IgD-negative memory B cell (primary cell): Measurements from ENCODE around the gene GK2. TPM values are rescaled to one million over a fixed set of nuclear protein-coding genes. Genes with fewer than 3 reads are reported as not detected.

ENCODE experiments used
- H3K27ac Mint-ChIP-seq, 3 donors: one replicate each; pipeline ENCODE4 v1.8.0; 2020 to 2022; ENCODE audit warnings: mild to moderate bottlenecking in 3 of 3, mixed read lengths in 3 of 3, moderate library complexity in 1 of 3
- H3K27me3 Mint-ChIP-seq: one replicate; pipeline ENCODE4 v1.8.0; 2021; ENCODE audit warnings: mixed read lengths
- H3K36me3 Mint-ChIP-seq: one replicate; pipeline ENCODE4 v1.8.0; 2020; ENCODE audit warnings: mild to moderate bottlenecking, mixed read lengths
- H3K4me1 Mint-ChIP-seq, 3 donors: one replicate each; pipeline ENCODE4 v1.8.0; 2020 to 2022; ENCODE audit warnings: mixed read lengths in 3 of 3, mild to moderate bottlenecking in 1 of 3
- H3K4me3 Mint-ChIP-seq, 4 donors: one replicate each; pipeline ENCODE4 v1.8.0; 2020 to 2022; ENCODE audit warnings: mild to moderate bottlenecking in 4 of 4, mixed read lengths in 4 of 4, moderate library complexity in 3 of 4
- H3K9me3 Mint-ChIP-seq, 3 donors: one replicate each; pipeline ENCODE4 v1.8.0; 2020 to 2021; ENCODE audit warnings: mixed read lengths in 3 of 3, mild to moderate bottlenecking in 1 of 3
- polyA plus RNA-seq: library from polyadenylated mRNA; unstranded; fragments of 300-500 nt; fragmentation: Illumina TruSeq; gene quantifications from one replicate; pipeline ENCODE4 v1.2.3, GENCODE V29; 2021

Gene GK2
- polyA plus RNA-seq, 1 donor from 2014 or later, result not detected

DNA sequence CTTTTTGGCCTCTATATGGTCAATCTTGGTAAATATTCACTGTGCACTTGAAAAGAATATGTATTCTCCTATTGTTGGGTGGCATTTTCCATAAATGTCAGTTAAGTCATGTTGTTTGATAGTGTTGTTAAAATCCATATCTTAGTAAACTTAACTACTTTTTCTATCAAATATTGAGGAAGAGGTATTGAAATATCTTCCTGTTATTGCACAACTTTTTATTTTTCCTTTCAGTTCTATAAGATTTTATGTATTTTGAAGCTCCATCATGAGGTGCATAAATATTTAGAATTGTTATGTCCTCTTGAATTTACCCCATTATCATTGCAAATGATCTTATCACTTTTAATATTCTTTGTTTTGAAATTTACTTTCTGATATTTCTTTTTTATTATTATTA is 3.4 kb downstream of the GK2 start:
- H3K4me1 Mint-ChIP-seq, result peaks cover 0 to 2% (median 0%) of the 10 kb centered on the region in 3 donors
- H3K27ac Mint-ChIP-seq, result no peak overlapping the region
- H3K36me3 Mint-ChIP-seq, result no peaks in the 10 kb centered on the region
- H3K27me3 Mint-ChIP-seq, result no peaks in the 10 kb centered on the region
- peaks cover 0 to 1% (median 0%) of the 10 kb centered on the region in 3 donors for H3K9me3 Mint-ChIP-seq
- H3K4me3 Mint-ChIP-seq, result no peak overlapping the region

DNA sequence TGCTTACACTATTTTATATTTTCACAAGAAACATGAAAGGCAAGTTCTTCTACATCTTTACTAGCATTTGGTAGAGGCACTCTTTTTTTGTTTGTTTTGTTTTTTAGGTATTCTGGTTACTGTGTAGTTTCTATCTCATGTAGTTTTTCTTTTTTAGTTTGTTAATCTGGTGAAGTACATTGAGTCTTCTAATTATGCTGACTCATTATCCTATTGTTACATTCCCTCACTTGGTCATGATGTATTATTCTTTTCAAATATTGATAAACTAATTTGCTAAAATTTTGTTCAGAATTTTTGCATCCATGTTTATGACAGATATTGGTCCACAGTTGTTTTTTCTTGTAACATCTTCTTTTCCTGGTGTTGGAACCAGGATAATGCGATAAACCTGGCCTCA is 4.7 kb downstream of the GK2 start:
- Mint-ChIP-seq H3K4me3 (no peak overlapping the region), H3K27me3 (no peaks in the 10 kb centered on the region), H3K27ac (no peak overlapping the region), H3K4me1 (peaks cover 0 to 2% (median 0%) of the 10 kb centered on the region in 3 donors), H3K9me3 (peaks cover 0 to 1% (median 0%) of the 10 kb centered on the region in 3 donors), H3K36me3 (no peaks in the 10 kb centered on the region)

- Mint-ChIP-seq H3K4me1 (peaks cover 0 to 2% (median 0%) of the 10 kb centered on the region in 3 donors), H3K9me3 (peaks cover 0 to 1% (median 0%) of the 10 kb centered on the region in 3 donors)
These were observed 5.6 kb downstream of the GK2 start for GRCh38 chr4:79402332-79402851.

DNA sequence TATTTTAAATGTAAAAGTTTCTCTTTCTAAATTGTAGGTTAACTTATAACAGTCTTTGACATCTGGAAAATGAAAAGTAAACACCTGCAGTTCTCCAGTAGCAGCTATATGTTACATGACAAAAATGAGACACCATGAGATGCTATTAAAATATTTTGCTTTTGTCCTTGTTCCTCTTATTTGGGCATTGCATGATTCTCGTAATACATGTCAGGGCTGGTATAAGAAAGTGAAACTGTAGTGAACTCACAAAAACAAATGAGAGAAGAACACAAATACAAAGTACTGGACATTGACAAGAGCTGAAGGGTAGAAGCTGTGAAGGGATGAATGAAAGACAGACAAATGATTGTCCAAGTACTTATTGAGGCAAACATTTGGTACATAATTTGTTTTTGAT is 9.0 kb downstream of the GK2 start:
- no peaks in the 10 kb centered on the region for H3K27me3 Mint-ChIP-seq
- H3K27ac Mint-ChIP-seq, result peak overlapping the region in 1 of 3 donors; percentile 32
- no peaks in the 10 kb centered on the region for H3K9me3 Mint-ChIP-seq
- H3K4me1 Mint-ChIP-seq, result peaks cover 0 to 2% (median 0%) of the 10 kb centered on the region in 3 donors
- no peaks in the 10 kb centered on the region for H3K36me3 Mint-ChIP-seq
- no peak overlapping the region for H3K4me3 Mint-ChIP-seq

More at GRCh38 chr4:79402332-79402851, 5.6 kb downstream of the GK2 start:
- Mint-ChIP-seq H3K4me3 (no peak overlapping the region), H3K27me3 (no peaks in the 10 kb centered on the region), H3K36me3 (no peaks in the 10 kb centered on the region), H3K27ac (no peak overlapping the region)

GRCh38 chr4:79397951-79398350 is 10.1 kb downstream of the GK2 start:
- Mint-ChIP-seq H3K27me3 (no peaks in the 10 kb centered on the region), H3K27ac (no peak overlapping the region), H3K9me3 (no peaks in the 10 kb centered on the region), H3K36me3 (no peaks in the 10 kb centered on the region), H3K4me3 (no peak overlapping the region), H3K4me1 (peaks cover 0 to 2% (median 0%) of the 10 kb centered on the region in 3 donors)

DNA sequence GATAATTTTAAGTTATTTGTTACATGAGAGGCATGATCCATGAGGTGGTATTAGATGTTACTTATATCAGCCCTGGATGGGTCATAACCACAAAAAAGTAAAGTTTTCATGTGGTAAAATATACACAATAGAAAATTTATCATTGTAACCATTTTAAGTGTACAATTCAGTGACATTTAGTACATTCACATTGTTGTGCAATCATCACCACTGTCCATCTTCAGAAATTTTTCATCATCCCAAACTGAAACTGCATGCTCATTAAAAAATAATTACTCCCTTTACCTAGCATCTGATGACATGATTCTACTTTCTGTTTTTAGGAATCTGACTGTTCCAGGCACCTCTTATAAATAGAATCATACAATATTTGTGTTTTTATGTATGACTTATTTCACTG is 11.2 kb downstream of the GK2 start:
- Mint-ChIP-seq H3K27ac (no peak overlapping the region), H3K36me3 (no peaks in the 10 kb centered on the region), H3K27me3 (no peaks in the 10 kb centered on the region), H3K9me3 (no peaks in the 10 kb centered on the region), H3K4me1 (peaks cover 0 to 2% (median 0%) of the 10 kb centered on the region in 3 donors), H3K4me3 (no peak overlapping the region)

DNA sequence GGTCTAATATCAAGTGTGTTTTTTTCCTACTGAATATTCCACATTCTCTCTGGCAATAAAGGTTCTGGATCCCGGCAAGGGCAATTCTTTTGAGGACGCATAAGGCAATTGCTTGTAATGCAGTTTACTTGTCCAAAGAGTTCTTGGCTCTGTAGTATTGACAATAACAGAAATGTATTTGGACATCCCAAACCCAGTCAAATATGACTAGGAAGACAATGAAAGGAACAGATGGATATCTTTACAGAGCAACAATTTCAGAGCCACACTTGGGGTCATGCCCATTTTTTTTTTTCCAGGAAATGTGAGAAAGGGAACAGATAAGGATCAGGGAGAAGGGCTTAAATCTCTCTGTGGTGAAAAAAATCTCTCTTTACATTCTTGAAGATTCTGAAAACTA is 12.2 kb downstream of the GK2 start:
- no peak overlapping the region for H3K4me3 Mint-ChIP-seq
- no peak overlapping the region for H3K27ac Mint-ChIP-seq
- H3K4me1 Mint-ChIP-seq, result peaks cover 0 to 2% (median 0%) of the 10 kb centered on the region in 3 donors
- no peaks in the 10 kb centered on the region for H3K36me3 Mint-ChIP-seq
- H3K9me3 Mint-ChIP-seq, result no peaks in the 10 kb centered on the region
- H3K27me3 Mint-ChIP-seq, result no peaks in the 10 kb centered on the region

DNA sequence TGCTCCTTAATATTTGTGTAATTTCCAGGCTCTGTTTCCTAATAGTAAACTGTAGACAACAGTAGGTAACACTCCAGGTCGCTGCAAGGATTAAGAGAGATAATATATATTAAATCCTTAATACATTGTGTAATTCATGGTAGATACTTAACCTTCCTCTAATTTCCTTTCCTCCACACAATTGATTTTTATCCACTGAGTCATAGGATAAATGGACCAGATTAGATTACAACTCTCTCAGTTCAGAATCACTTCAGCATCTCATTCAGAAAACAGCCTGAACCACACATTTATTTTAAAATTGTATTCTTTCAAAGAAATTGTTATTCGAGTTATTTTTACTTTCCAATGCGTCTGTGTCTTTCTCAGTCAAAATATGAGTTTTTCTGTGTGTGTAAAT is 17.1 kb downstream of the GK2 start:
- H3K27ac Mint-ChIP-seq, result no peak overlapping the region
- no peaks in the 10 kb centered on the region for H3K4me1 Mint-ChIP-seq
- no peak overlapping the region for H3K4me3 Mint-ChIP-seq
- no peaks in the 10 kb centered on the region for H3K27me3 Mint-ChIP-seq
- H3K9me3 Mint-ChIP-seq, result no peaks in the 10 kb centered on the region
- no peaks in the 10 kb centered on the region for H3K36me3 Mint-ChIP-seq

DNA sequence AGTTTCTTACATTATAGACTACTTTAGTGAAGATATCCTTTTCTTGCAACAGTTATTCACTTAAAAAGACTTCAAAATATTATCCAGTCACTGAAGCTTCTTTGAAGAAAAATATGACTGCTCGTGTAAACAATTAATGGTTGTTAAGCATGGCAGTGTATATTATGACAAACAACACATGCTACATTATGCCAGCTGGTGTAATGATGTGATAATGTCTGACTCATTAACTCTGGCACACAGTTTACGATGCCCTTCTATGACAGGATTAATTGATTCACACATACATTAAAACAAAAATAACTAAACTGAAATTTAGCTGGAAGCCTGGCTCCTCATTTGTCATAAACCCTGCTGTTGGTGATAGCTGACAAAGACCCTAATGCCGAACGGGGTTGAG is 22.4 kb downstream of the GK2 start:
- H3K9me3 Mint-ChIP-seq, result peaks cover 0 to 2% (median 0%) of the 10 kb centered on the region in 3 donors
- no peaks in the 10 kb centered on the region for H3K36me3 Mint-ChIP-seq
- H3K4me3 Mint-ChIP-seq, result no peak overlapping the region
- H3K27me3 Mint-ChIP-seq, result no peaks in the 10 kb centered on the region
- H3K27ac Mint-ChIP-seq, result no peak overlapping the region
- H3K4me1 Mint-ChIP-seq, result no peaks in the 10 kb centered on the region

DNA sequence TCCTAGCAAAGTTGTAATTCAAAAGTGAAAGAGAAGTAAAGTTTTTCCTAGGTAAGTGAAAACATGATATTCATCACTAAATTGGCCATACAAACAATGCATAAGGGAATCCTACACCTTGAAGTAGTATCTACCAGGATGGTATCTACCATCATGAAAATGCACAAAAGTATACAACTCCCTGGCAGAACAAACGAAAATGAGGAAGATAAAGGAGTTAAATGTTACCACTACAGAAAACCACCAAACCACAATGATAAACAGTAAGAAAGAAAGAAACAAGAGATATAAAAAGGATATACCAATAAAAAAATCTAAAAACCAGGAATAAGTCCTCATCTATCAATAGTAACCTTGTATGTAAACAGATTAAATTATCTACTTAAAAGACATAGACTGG is 26.9 kb downstream of the GK2 start:
- H3K27me3 Mint-ChIP-seq, result no peaks in the 10 kb centered on the region
- no peak overlapping the region for H3K27ac Mint-ChIP-seq
- H3K9me3 Mint-ChIP-seq, result peaks cover 0 to 2% (median 0%) of the 10 kb centered on the region in 3 donors
- H3K4me1 Mint-ChIP-seq, result no peaks in the 10 kb centered on the region
- no peaks in the 10 kb centered on the region for H3K36me3 Mint-ChIP-seq
- no peak overlapping the region for H3K4me3 Mint-ChIP-seq

- Mint-ChIP-seq H3K4me1 (peaks cover 0 to 1% (median 0%) of the 10 kb centered on the region in 3 donors), H3K27me3 (peaks cover 2% of the 10 kb centered on the region), H3K9me3 (peaks cover 0 to 3% (median 0%) of the 10 kb centered on the region in 3 donors), H3K4me3 (no peak overlapping the region), H3K27ac (no peak overlapping the region), H3K36me3 (no peaks in the 10 kb centered on the region)
These were observed 38.0 kb downstream of the GK2 start for GRCh38 chr4:79370026-79370425.

- Mint-ChIP-seq H3K27me3 (peaks cover 2% of the 10 kb centered on the region), H3K4me1 (no peaks in the 10 kb centered on the region)
These were observed 40.9 kb downstream of the GK2 start for GRCh38 chr4:79367096-79367495.

DNA sequence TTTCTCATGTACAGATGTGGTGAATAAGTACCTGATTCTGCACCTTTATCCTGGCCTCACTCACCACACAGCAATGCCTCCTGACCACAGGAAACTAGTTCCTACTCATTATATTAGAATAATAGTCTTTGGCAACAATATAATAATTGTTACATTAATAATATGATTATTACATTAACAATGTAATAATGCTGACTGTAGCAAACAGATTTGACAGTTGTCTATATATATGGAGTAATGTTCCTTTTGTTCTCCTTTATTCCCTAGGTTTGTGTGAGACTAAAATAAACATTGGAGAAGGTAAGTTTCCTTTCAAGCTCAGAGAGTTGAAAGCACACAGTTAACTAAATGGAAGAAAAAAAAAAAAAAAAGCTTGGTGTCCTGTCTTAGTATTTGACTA is 41.6 kb downstream of the GK2 start:
- H3K9me3 Mint-ChIP-seq, result peaks cover 0 to 3% (median 0%) of the 10 kb centered on the region in 3 donors
- H3K4me1 Mint-ChIP-seq, result no peaks in the 10 kb centered on the region
- H3K27me3 Mint-ChIP-seq, result peaks cover 2% of the 10 kb centered on the region
- H3K27ac Mint-ChIP-seq, result no peak overlapping the region
- no peak overlapping the region for H3K4me3 Mint-ChIP-seq
- H3K36me3 Mint-ChIP-seq, result no peaks in the 10 kb centered on the region

More at GRCh38 chr4:79367096-79367495, 40.9 kb downstream of the GK2 start:
- Mint-ChIP-seq H3K4me3 (no peak overlapping the region), H3K36me3 (no peaks in the 10 kb centered on the region), H3K9me3 (peaks cover 0 to 3% (median 0%) of the 10 kb centered on the region in 3 donors), H3K27ac (no peak overlapping the region)

- Mint-ChIP-seq H3K27me3 (no peaks in the 10 kb centered on the region), H3K36me3 (no peaks in the 10 kb centered on the region), H3K27ac (no peak overlapping the region), H3K4me3 (no peak overlapping the region), H3K9me3 (no peaks in the 10 kb centered on the region), H3K4me1 (no peaks in the 10 kb centered on the region)
These were observed 44.0 kb downstream of the GK2 start for GRCh38 chr4:79364061-79364460.

GRCh38 chr4:79362626-79363025 is 45.4 kb downstream of the GK2 start:
- Mint-ChIP-seq H3K36me3 (no peaks in the 10 kb centered on the region), H3K4me3 (no peak overlapping the region), H3K4me1 (no peaks in the 10 kb centered on the region), H3K27me3 (no peaks in the 10 kb centered on the region), H3K27ac (no peak overlapping the region), H3K9me3 (no peaks in the 10 kb centered on the region)

- Mint-ChIP-seq H3K36me3 (no peaks in the 10 kb centered on the region), H3K9me3 (peaks cover 0 to 1% (median 0%) of the 10 kb centered on the region in 3 donors), H3K4me1 (no peaks in the 10 kb centered on the region), H3K27me3 (no peaks in the 10 kb centered on the region), H3K4me3 (no peak overlapping the region), H3K27ac (no peak overlapping the region)
These were observed 48.0 kb downstream of the GK2 start for GRCh38 chr4:79360006-79360405.
